Activated naive CD4-positive, alpha-beta T cell treated with anti-CD3 and anti-CD28 coated beads for 36 hours (primary cell): Measurements from ENCODE around the gene DDC. TPM values are rescaled to one million over a fixed set of nuclear protein-coding genes. Genes with fewer than 3 reads are reported as not detected.
"Not testable (repeated sequence)": the region's sequence is repeated elsewhere in the genome, so short reads cannot be mapped to it uniquely, and the experiment has no call there.

Experiments used
- CTCF ChIA-PET: fragments of 350-600 bp; sonication (Branson Sonifier 250); formaldehyde crosslinking; loops from one replicate; lab custom pipeline; 2021; ENCODE audit warnings: antibody characterized with exemption; lab: Charles Lee
- DNase-seq: peaks from one replicate; pipeline ENCODE4 v3.0.0-alpha.2; 2020
- H3K27ac Mint-ChIP-seq: one replicate; pipeline ENCODE4 v1.8.0; 2021; ENCODE audit warnings: mild to moderate bottlenecking, mixed read lengths
- H3K27me3 Mint-ChIP-seq: one replicate; pipeline ENCODE4 v1.8.0; 2021; ENCODE audit warnings: low read depth, mixed read lengths
- H3K36me3 Mint-ChIP-seq: one replicate; pipeline ENCODE4 v1.8.0; 2021; ENCODE audit warnings: low read depth, mixed read lengths
- H3K4me1 Mint-ChIP-seq: one replicate; pipeline ENCODE4 v1.8.0; 2021; ENCODE audit warnings: low read depth, mixed read lengths
- H3K4me3 Mint-ChIP-seq: one replicate; pipeline ENCODE4 v1.8.0; 2021; ENCODE audit warnings: mild to moderate bottlenecking, moderate library complexity, mixed read lengths
- H3K9me3 Mint-ChIP-seq: one replicate; pipeline ENCODE4 v1.8.0; 2021; ENCODE audit warnings: mixed read lengths
- intact Hi-C: fragments of 100-400 bp; cut with micrococcal nuclease; formaldehyde crosslinking; loops from one replicate; pipeline ENCODE4 v1.15.1; 2023
- total RNA-seq, 2 experiments: library from RNA; stranded (reverse); gene quantifications; one replicate each; pipeline ENCODE4 v1.2.3, GENCODE V29; 2021

DDC gene
- total RNA-seq, 2 experiments from 2014 or later = 0.38 TPM; not detected in 1

GRCh38 chr7:50545613-50546012 lies 19.6 kb downstream of the DDC start:
- H3K27me3 Mint-ChIP-seq, H3K36me3 Mint-ChIP-seq, DNase-seq, H3K9me3 Mint-ChIP-seq, H3K4me3 Mint-ChIP-seq, intact Hi-C loops, H3K4me1 Mint-ChIP-seq, H3K27ac Mint-ChIP-seq: not testable (repeated sequence)
- CTCF ChIA-PET = interaction anchor here (0.6 to 0.9 kb wide), 4 partner anchors 8 to 596 kb away, joined by 3 to 4 read pairs (median 4); no protein-coding TSS in a partner anchor

GRCh38 chr7:50544992-50545391 lies 20.2 kb downstream of the DDC start:
- no peak overlapping the region for H3K27ac Mint-ChIP-seq
- DNase-seq = no peak
- no peaks in the 10 kb centered on the region for H3K4me1 Mint-ChIP-seq
- intact Hi-C loops = no loop called here
- CTCF ChIA-PET = interaction anchor here (0.6 kb wide), 1 partner anchor 339 kb away, joined by 3 read pairs; no protein-coding TSS in a partner anchor
- H3K36me3 Mint-ChIP-seq = no peaks in the 10 kb centered on the region
- no peak overlapping the region for H3K4me3 Mint-ChIP-seq
- no peaks in the 10 kb centered on the region for H3K27me3 Mint-ChIP-seq
- H3K9me3 Mint-ChIP-seq = no peaks in the 10 kb centered on the region

GRCh38 chr7:50543776-50544442 lies 21.3 kb downstream of the DDC start:
- Mint-ChIP-seq H3K27me3 (no peaks in the 10 kb centered on the region), H3K27ac (no peak overlapping the region), H3K9me3 (no peaks in the 10 kb centered on the region), H3K4me1 (no peaks in the 10 kb centered on the region), H3K36me3 (no peaks in the 10 kb centered on the region), H3K4me3 (no peak overlapping the region)
- CTCF ChIA-PET = no interaction called here
- intact Hi-C loops = no loop called here
- no peak for DNase-seq

- Mint-ChIP-seq H3K27ac (no peak overlapping the region), H3K27me3 (no peaks in the 10 kb centered on the region), H3K36me3 (no peaks in the 10 kb centered on the region), H3K9me3 (no peaks in the 10 kb centered on the region), H3K4me3 (no peak overlapping the region), H3K4me1 (no peaks in the 10 kb centered on the region)
- DNase-seq = no peak
- CTCF ChIA-PET = no interaction called here
- intact Hi-C loops = no loop called here
These were observed 23.1 kb downstream of the DDC start for GRCh38 chr7:50542132-50542531.

- H3K27ac Mint-ChIP-seq = no peak overlapping the region
- CTCF ChIA-PET = interaction anchor here (0.7 to 1.3 kb wide), 2 partner anchors 15 to 600 kb away, joined by 3 to 5 read pairs; no protein-coding TSS in a partner anchor
- H3K4me3 Mint-ChIP-seq = no peak overlapping the region
- H3K4me1 Mint-ChIP-seq = no peaks in the 10 kb centered on the region
- no peaks in the 10 kb centered on the region for H3K36me3 Mint-ChIP-seq
- no peak for DNase-seq
- intact Hi-C loops = no loop called here
- no peaks in the 10 kb centered on the region for H3K27me3 Mint-ChIP-seq
- no peaks in the 10 kb centered on the region for H3K9me3 Mint-ChIP-seq
These were observed 24.2 kb downstream of the DDC start for GRCh38 chr7:50540785-50541579.

GRCh38 chr7:50539725-50540124 lies 25.5 kb downstream of the DDC start:
- Mint-ChIP-seq H3K27me3 (no peaks in the 10 kb centered on the region), H3K9me3 (no peaks in the 10 kb centered on the region), H3K27ac (no peak overlapping the region), H3K4me3 (no peak overlapping the region), H3K36me3 (no peaks in the 10 kb centered on the region), H3K4me1 (no peaks in the 10 kb centered on the region)
- intact Hi-C loops = loop anchor here (5.0 kb wide), 1 partner anchor 58 kb away; no protein-coding TSS in a partner anchor
- CTCF ChIA-PET = interaction anchor here (0.6 to 1.5 kb wide), 3 partner anchors 15 to 602 kb away, joined by 3 to 5 read pairs (median 4); no protein-coding TSS in a partner anchor
- no peak for DNase-seq

GRCh38 chr7:50538478-50538877 lies 26.7 kb downstream of the DDC start:
- H3K9me3 Mint-ChIP-seq = no peaks in the 10 kb centered on the region
- intact Hi-C loops = loop anchor here (5.0 kb wide), 1 partner anchor 59 kb away; no protein-coding TSS in a partner anchor
- H3K4me1 Mint-ChIP-seq = no peaks in the 10 kb centered on the region
- no peak overlapping the region for H3K4me3 Mint-ChIP-seq
- CTCF ChIA-PET = interaction anchor here (1.5 kb wide), 1 partner anchor 13 kb away, joined by 4 read pairs; no protein-coding TSS in a partner anchor
- no peak for DNase-seq
- H3K36me3 Mint-ChIP-seq = no peaks in the 10 kb centered on the region
- H3K27ac Mint-ChIP-seq = no peak overlapping the region
- H3K27me3 Mint-ChIP-seq = no peaks in the 10 kb centered on the region

- intact Hi-C loops = loop anchor here (5.0 kb wide), 1 partner anchor 60 kb away; no protein-coding TSS in a partner anchor
- Mint-ChIP-seq H3K36me3 (no peaks in the 10 kb centered on the region), H3K27me3 (no peaks in the 10 kb centered on the region), H3K4me3 (no peak overlapping the region), H3K9me3 (no peaks in the 10 kb centered on the region), H3K4me1 (no peaks in the 10 kb centered on the region), H3K27ac (no peak overlapping the region)
- CTCF ChIA-PET = interaction anchor here (0.8 kb wide), 1 partner anchor 9 kb away, joined by 3 read pairs; no protein-coding TSS in a partner anchor
- no peak for DNase-seq
These were observed 27.8 kb downstream of the DDC start for GRCh38 chr7:50537417-50537816.

- not testable (repeated sequence) for H3K27ac Mint-ChIP-seq, DNase-seq, H3K4me3 Mint-ChIP-seq, H3K9me3 Mint-ChIP-seq, H3K27me3 Mint-ChIP-seq, H3K36me3 Mint-ChIP-seq
- CTCF ChIA-PET = interaction anchor here (0.6 to 1.3 kb wide), 2 partner anchors 67 to 152 kb away, joined by 4 read pairs; no protein-coding TSS in a partner anchor
- intact Hi-C loops = loop anchor here (5.0 kb wide), 1 partner anchor 62 kb away; no protein-coding TSS in a partner anchor
- H3K4me1 Mint-ChIP-seq = peaks cover 10% of the 10 kb centered on the region
These were observed 29.9 kb downstream of the DDC start for GRCh38 chr7:50535291-50535711.

GRCh38 chr7:50534690-50535290 lies 30.4 kb downstream of the DDC start:
- Mint-ChIP-seq H3K9me3 (no peaks in the 10 kb centered on the region), H3K27me3 (peaks cover 2% of the 10 kb centered on the region), H3K4me1 (peaks cover 10% of the 10 kb centered on the region), H3K27ac (no peak overlapping the region), H3K4me3 (no peak overlapping the region), H3K36me3 (no peaks in the 10 kb centered on the region)
- peak; percentile 8 for DNase-seq
- CTCF ChIA-PET = interaction anchor here (0.6 kb wide), 1 partner anchor 153 kb away, joined by 4 read pairs; no protein-coding TSS in a partner anchor
- intact Hi-C loops = loop anchor here (5.0 kb wide), 1 partner anchor 63 kb away; no protein-coding TSS in a partner anchor

- CTCF ChIA-PET = no interaction called here
- DNase-seq = no peak
- Mint-ChIP-seq H3K4me1 (peaks cover 10% of the 10 kb centered on the region), H3K9me3 (no peaks in the 10 kb centered on the region), H3K27me3 (peaks cover 2% of the 10 kb centered on the region), H3K36me3 (no peaks in the 10 kb centered on the region), H3K27ac (no peak overlapping the region), H3K4me3 (no peak overlapping the region)
- intact Hi-C loops = no loop called here
These were observed 31.3 kb downstream of the DDC start for GRCh38 chr7:50533866-50534265.

- Mint-ChIP-seq H3K36me3 (no peaks in the 10 kb centered on the region), H3K4me3 (no peak overlapping the region), H3K27me3 (peaks cover 2% of the 10 kb centered on the region), H3K27ac (no peak overlapping the region), H3K4me1 (peaks cover 10% of the 10 kb centered on the region), H3K9me3 (no peaks in the 10 kb centered on the region)
- DNase-seq = no peak
- CTCF ChIA-PET = interaction anchor here (0.8 to 1.0 kb wide), 2 partner anchors 37 to 81 kb away, joined by 3 read pairs; no protein-coding TSS in a partner anchor
- intact Hi-C loops = loop anchor here (2.0 kb wide), 1 partner anchor 63 kb away; no protein-coding TSS in a partner anchor
These were observed 33.3 kb downstream of the DDC start for GRCh38 chr7:50531928-50532327.
